SU-DHL-6 (cell line): ENCODE measurements around the gene OSER1.

Experiments used
- H2AFZ ChIP-seq: fragments of 200-600 bp; sonication (generic); 2 replicates; pipeline ENCODE4 v1.6.1; 2014; ENCODE audit warnings: low read depth, mild to moderate bottlenecking, moderate library complexity, mixed read lengths, antibody characterized with exemption, low read length; ENCODE audit not compliant: severe bottlenecking
- H3F3A ChIP-seq: fragments of 200-600 bp; shearing (Covaris generic); 2 replicates; pipeline ENCODE4 v1.6.0; 2016; ENCODE audit warnings: antibody characterized with exemption, mild to moderate bottlenecking; ENCODE audit not compliant: insufficient read depth
- H3K27ac ChIP-seq: fragments of 200-600 bp; sonication (generic); 2 replicates; pipeline ENCODE4 v1.5.1; 2016; ENCODE audit warnings: low read depth, mild to moderate bottlenecking, low read length, moderate library complexity, mixed read lengths
- H3K27me3 ChIP-seq: fragments of 200-600 bp; sonication (generic), shearing (Covaris generic); 2 replicates; pipeline ENCODE4 v1.6.0; 2014; ENCODE audit warnings: mild to moderate bottlenecking, low read length
- H3K36me3 ChIP-seq: fragments of 200-600 bp; sonication (generic); 2 replicates; pipeline ENCODE4 v1.6.1; 2014; ENCODE audit warnings: mild to moderate bottlenecking, low read length, mixed read lengths
- H3K4me2 ChIP-seq: fragments of 300-600, 200-600 bp; shearing (Covaris generic), sonication (generic); 2 replicates; pipeline ENCODE4 v1.6.0; 2014; ENCODE audit warnings: low read length, low read depth, mild to moderate bottlenecking; ENCODE audit not compliant: poor library complexity, severe bottlenecking
- H3K4me3 ChIP-seq: fragments of 200-600 bp; sonication (generic); 2 replicates; pipeline ENCODE4 v1.5.1; 2014; ENCODE audit warnings: antibody characterized with exemption, low read length, mild to moderate bottlenecking, mixed read lengths; ENCODE audit not compliant: insufficient read depth, poor library complexity, severe bottlenecking
- H3K79me2 ChIP-seq: fragments of 200-600 bp; sonication (generic); 2 replicates; pipeline ENCODE4 v1.6.1; 2014; ENCODE audit warnings: mild to moderate bottlenecking, low read length, moderate library complexity; ENCODE audit not compliant: insufficient read depth
- H3K9ac ChIP-seq: fragments of 200-600 bp; sonication (generic); 2 replicates; pipeline ENCODE4 v1.7.0; 2014; ENCODE audit warnings: mild to moderate bottlenecking, low read length
- H3K9me2 ChIP-seq: fragments of 200-600 bp; sonication (generic); replicated peaks from 2 replicates; pipeline ENCODE4 v1.6.1; 2014; ENCODE audit warnings: low read length; ENCODE audit not compliant: insufficient read depth
- H3K9me3 ChIP-seq: fragments of 200-600 bp; sonication (generic); 2 replicates; pipeline ENCODE4 v1.6.1; 2014; ENCODE audit warnings: low read length, mixed read lengths; ENCODE audit not compliant: insufficient read depth
- H4K20me1 ChIP-seq: fragments of 200-600 bp; sonication (generic); 2 replicates; pipeline ENCODE4 v1.6.1; 2014; ENCODE audit warnings: low read depth, mild to moderate bottlenecking, antibody characterized with exemption, low read length, moderate library complexity, mixed read lengths
- CTCF ChIP-seq: fragments of 200-600 bp; sonication (generic); IDR thresholded peaks from one replicate; pipeline ENCODE4 v1.5.1; 2017; ENCODE audit warnings: antibody characterized with exemption, mild to moderate bottlenecking, low read length, moderate library complexity; ENCODE audit not compliant: insufficient read depth, poor library complexity, severe bottlenecking
- EZH2phosphoT487 ChIP-seq: fragments of 200-600 bp; sonication (generic), shearing (Covaris generic); conservative IDR thresholded peaks from 2 replicates; pipeline ENCODE4 v1.6.1; 2018; ENCODE audit warnings: mild to moderate bottlenecking, antibody characterized with exemption, low read length, moderate library complexity, mixed read lengths

Gene OSER1

GRCh38 chr20:44146272-44146671 lies 64.3 kb downstream of the OSER1 start:
- Histone ChIP-seq H3K4me3 (no peak overlapping the region), H3K36me3 (no peaks in the 10 kb centered on the region), H3K27me3 (no peaks in the 10 kb centered on the region), H3K27ac (no peak overlapping the region), H4K20me1 (no peaks in the 10 kb centered on the region), H3F3A (no peaks in the 10 kb centered on the region), H3K79me2 (no peaks in the 10 kb centered on the region), H3K9me2 (no peaks in the 10 kb centered on the region), H3K9me3 (no peaks in the 10 kb centered on the region), H2AFZ (no peak overlapping the region), H3K9ac (no peak overlapping the region), H3K4me2 (no peak overlapping the region)
- TF ChIP-seq EZH2phosphoT487 = no peak
- TF ChIP-seq CTCF = no peak
